NCI-H446 treated with DMSO at 0.1 percent for 48 hours (cell line): ENCODE measurements around the gene FARP1.

Source experiments
- DNase-seq: peaks from one replicate; lab custom pipeline; 2025; lab: John Stamatoyannopoulos, UW

The FARP1 gene

GRCh38 chr13:98141091-98141490 lies 1.8 kb upstream of the FARP1 start:
- DNase-seq = no peak

GRCh38 chr13:98141509-98142379 lies 1.1 kb upstream of the FARP1 start:
- DNase-seq = no peak

- no peak for DNase-seq
Measured at GRCh38 chr13:98143157-98143553, 261 bp downstream of the FARP1 start.

GRCh38 chr13:98143601-98144026 lies 720 bp downstream of the FARP1 start:
- DNase-seq = no peak

GRCh38 chr13:98144027-98144741 lies 1.3 kb downstream of the FARP1 start:
- no peak for DNase-seq

- no peak for DNase-seq
Measured at GRCh38 chr13:98144801-98145350, 2.0 kb downstream of the FARP1 start.

GRCh38 chr13:98147521-98147920 lies 4.6 kb downstream of the FARP1 start:
- DNase-seq = no peak

GRCh38 chr13:98150832-98151479 lies 8.1 kb downstream of the FARP1 start:
- no peak for DNase-seq

- no peak for DNase-seq
Measured at GRCh38 chr13:98155475-98156109, 12.7 kb downstream of the FARP1 start.

- DNase-seq = no peak
Measured at GRCh38 chr13:98156259-98156658, 13.4 kb downstream of the FARP1 start.

GRCh38 chr13:98157188-98157587 lies 14.3 kb downstream of the FARP1 start:
- no peak for DNase-seq

- no peak for DNase-seq
Measured at GRCh38 chr13:98157609-98158008, 14.7 kb downstream of the FARP1 start.

GRCh38 chr13:98158172-98158899 lies 15.4 kb downstream of the FARP1 start:
- no peak for DNase-seq

GRCh38 chr13:98162935-98163334 lies 20.0 kb downstream of the FARP1 start:
- DNase-seq = no peak

- no peak for DNase-seq
Measured at GRCh38 chr13:98169331-98169730, 26.4 kb downstream of the FARP1 start.

- no peak for DNase-seq
Measured at GRCh38 chr13:98171900-98172589, 29.2 kb downstream of the FARP1 start.

GRCh38 chr13:98172590-98173422 lies 29.9 kb downstream of the FARP1 start:
- DNase-seq = no peak

- no peak for DNase-seq
Measured at GRCh38 chr13:98173431-98174152, 30.7 kb downstream of the FARP1 start.

GRCh38 chr13:98174307-98174706 lies 31.4 kb downstream of the FARP1 start:
- DNase-seq = no peak
